ENCODE measurements around the gene RIN1. TPM values are rescaled to one million over a fixed set of nuclear protein-coding genes. Genes with fewer than 3 reads are reported as not detected.
A peak's percentile ranks its signal among the peaks of the same experiment; 100 is the strongest.

Gene RIN1
- total and polyA plus RNA-seq, 2 of the 13 experiments (the other 11 are each of a cell fraction or from before 2014, with no cell fraction given), result 2.4 to 4.1 TPM

DNA sequence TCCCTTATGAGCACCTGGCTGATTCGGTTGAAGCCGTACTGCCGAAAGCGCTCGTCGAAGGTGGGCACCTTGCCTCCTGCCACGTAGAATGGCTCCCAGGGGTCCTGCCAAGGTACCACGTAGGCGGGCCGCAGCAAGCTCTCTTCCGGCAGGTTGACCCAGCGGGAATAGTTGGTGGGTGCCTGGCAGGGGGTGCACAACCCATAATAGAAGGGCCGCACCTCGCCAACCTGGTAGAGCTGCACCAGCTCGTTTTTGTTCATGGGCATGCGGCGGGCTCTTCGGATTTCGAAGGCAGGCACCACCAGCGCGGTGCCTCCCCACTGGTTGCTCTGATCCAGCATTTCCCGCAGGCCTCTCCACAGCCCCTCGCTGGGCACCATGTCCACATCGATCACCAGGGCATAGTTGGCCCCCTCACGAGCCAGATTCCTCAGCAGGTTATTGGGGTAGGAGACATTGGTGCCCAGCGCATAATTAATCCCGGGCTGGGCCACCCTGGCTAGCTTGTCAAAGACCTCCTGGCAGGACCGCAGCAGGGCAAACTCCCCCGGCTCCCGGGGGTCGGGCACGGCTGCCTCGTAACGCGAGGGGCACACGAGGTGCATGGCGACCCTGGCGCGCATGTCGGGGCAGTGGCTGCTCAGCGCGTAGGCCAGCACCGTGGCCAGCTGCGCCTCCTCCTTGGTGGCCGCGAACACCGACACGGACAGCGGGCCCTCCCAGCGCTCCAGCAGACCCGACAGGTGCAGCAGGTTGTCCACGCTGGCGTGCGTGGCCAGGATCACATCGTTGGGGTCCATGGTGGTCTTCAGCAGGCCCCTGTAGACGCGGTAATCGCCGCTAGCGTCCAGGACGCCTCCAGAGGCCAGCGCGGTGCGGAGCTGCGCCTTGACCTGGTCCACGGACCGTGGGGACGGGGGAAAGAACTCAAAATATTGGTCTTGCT, 10.5 kb upstream of the RIN1 start (continued):
- 0 out of 2 replicates have a peak, but pooled peaks have one; percentile 60 for TF ChIP-seq ZFY (CRISPR knock-in tag; IDR thresholded peaks at IDR 0.05)
- TF ChIP-seq, protein P1, sequence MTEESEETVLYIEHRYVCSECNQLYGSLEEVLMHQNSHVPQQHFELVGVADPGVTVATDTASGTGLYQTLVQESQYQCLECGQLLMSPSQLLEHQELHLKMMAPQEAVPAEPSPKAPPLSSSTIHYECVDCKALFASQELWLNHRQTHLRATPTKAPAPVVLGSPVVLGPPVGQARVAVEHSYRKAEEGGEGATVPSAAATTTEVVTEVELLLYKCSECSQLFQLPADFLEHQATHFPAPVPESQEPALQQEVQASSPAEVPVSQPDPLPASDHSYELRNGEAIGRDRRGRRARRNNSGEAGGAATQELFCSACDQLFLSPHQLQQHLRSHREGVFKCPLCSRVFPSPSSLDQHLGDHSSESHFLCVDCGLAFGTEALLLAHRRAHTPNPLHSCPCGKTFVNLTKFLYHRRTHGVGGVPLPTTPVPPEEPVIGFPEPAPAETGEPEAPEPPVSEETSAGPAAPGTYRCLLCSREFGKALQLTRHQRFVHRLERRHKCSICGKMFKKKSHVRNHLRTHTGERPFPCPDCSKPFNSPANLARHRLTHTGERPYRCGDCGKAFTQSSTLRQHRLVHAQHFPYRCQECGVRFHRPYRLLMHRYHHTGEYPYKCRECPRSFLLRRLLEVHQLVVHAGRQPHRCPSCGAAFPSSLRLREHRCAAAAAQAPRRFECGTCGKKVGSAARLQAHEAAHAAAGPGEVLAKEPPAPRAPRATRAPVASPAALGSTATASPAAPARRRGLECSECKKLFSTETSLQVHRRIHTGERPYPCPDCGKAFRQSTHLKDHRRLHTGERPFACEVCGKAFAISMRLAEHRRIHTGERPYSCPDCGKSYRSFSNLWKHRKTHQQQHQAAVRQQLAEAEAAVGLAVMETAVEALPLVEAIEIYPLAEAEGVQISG (CRISPR knock-in tag; IDR thresholded peaks at IDR 0.05), result peak; percentile 21; the same call in 1 of the 2 replicates
- no peak for TF ChIP-seq MEF2D (CRISPR knock-in tag; IDR thresholded peaks at IDR 0.05)
- TF ChIP-seq, protein P2, sequence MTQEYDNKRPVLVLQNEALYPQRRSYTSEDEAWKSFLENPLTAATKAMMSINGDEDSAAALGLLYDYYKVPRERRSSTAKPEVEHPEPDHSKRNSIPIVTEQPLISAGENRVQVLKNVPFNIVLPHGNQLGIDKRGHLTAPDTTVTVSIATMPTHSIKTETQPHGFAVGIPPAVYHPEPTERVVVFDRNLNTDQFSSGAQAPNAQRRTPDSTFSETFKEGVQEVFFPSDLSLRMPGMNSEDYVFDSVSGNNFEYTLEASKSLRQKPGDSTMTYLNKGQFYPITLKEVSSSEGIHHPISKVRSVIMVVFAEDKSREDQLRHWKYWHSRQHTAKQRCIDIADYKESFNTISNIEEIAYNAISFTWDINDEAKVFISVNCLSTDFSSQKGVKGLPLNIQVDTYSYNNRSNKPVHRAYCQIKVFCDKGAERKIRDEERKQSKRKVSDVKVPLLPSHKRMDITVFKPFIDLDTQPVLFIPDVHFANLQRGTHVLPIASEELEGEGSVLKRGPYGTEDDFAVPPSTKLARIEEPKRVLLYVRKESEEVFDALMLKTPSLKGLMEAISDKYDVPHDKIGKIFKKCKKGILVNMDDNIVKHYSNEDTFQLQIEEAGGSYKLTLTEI (CRISPR knock-in tag; conservative IDR thresholded peaks at IDR 0.05), result no peak
- peak; percentile 47; the same call in 1 of the 2 replicates for TF ChIP-seq ZNF547 (CRISPR knock-in tag; IDR thresholded peaks at IDR 0.05)
- no peak for TF ChIP-seq TBL1XR1 (IDR thresholded peaks at IDR 0.05; ENCODE audit: borderline replicate concordance, low read length, partially characterized antibody)
- no peak for TF ChIP-seq ERF (CRISPR knock-in tag; IDR thresholded peaks at IDR 0.05)
- peak; percentile 80; the same call in 1 of the 2 replicates for TF ChIP-seq ZNF138 (CRISPR knock-in tag; IDR thresholded peaks at IDR 0.05; ENCODE audit: low read depth)
- no peak for TF ChIP-seq EHMT2 (IDR thresholded peaks at IDR 0.05; ENCODE audit: borderline replicate concordance, low read depth, low read length)
- TF ChIP-seq AGO1 (IDR thresholded peaks at IDR 0.05; ENCODE audit: low read depth, low read length, poor library complexity, severe bottlenecking), result peak; percentile 40
- no peak for TF ChIP-seq SNRNP70 (IDR thresholded peaks at IDR 0.05; ENCODE audit: low read depth, low read length)
- TF ChIP-seq NFIC (IDR thresholded peaks at IDR 0.05; ENCODE audit: low read length), result no peak
- peak; percentile 78 for TF ChIP-seq CBFB (CRISPR knock-in tag; IDR thresholded peaks at IDR 0.05)
- TF ChIP-seq KDM3A (CRISPR knock-in tag; IDR thresholded peaks at IDR 0.05; ENCODE audit: low read depth), result no peak
- no peak for TF ChIP-seq ZNF3 (CRISPR knock-in tag; IDR thresholded peaks at IDR 0.05)

All from HepG2 (cell line).